Sigmoid colon (tissue), 7 donors: ENCODE data around the gene CRIP2. TPM values are rescaled to one million over a fixed set of nuclear protein-coding genes. Genes with fewer than 3 reads are reported as not detected.

Experiments used
- DNase-seq: peaks from one replicate; pipeline ENCODE4 v3.0.0-alpha.2; 2019
- H3K27ac ChIP-seq, 4 donors: fragments of 200-600 bp; sonication (generic); one replicate each; pipeline ENCODE4 v1.5.1; 2016 to 2019; ENCODE audit warnings: mild to moderate bottlenecking in 1 of 4
- H3K27me3 ChIP-seq, 3 donors: fragments of 200-600 bp; sonication (generic); one replicate each; pipeline ENCODE4 v1.5.1; 2019; ENCODE audit warnings: mild to moderate bottlenecking in 1 of 3
- H3K36me3 ChIP-seq, 4 donors: fragments of 200-600 bp; sonication (generic); one replicate each; pipeline ENCODE4 v1.5.1; 2016 to 2019
- H3K4me1 ChIP-seq, 4 donors: fragments of 200-600 bp; sonication (generic); one replicate each; pipeline ENCODE4 v1.5.1; 2017 to 2019
- H3K4me3 ChIP-seq, 4 donors: fragments of 200-600 bp; sonication (generic); one replicate each; pipeline ENCODE4 v1.5.1; 2017 to 2019; ENCODE audit warnings: mild to moderate bottlenecking in 2 of 4, moderate library complexity in 1 of 4
- H3K9me3 ChIP-seq, 4 donors: fragments of 200-600 bp in 3 of 4; sonication (generic) in 3 of 4; one replicate each; pipeline versions ENCODE4 v1.5.1 to v1.6.1; 2013 to 2019
- CTCF ChIP-seq, 4 experiments: fragments of 450-650 bp in 3 of 4; fragments of 200-600 bp in 1 of 4; IDR thresholded peaks; one replicate each; pipeline ENCODE4 v1.5.1; 2016 to 2019; ENCODE audit warnings: antibody characterized with exemption in 4 of 4, mild to moderate bottlenecking in 3 of 4, moderate library complexity in 2 of 4
- EP300 ChIP-seq, 4 donors: sonication (generic); formaldehyde crosslinking; IDR thresholded peaks; one replicate each; pipeline ENCODE4 v1.6.1; 2017; ENCODE audit warnings: antibody characterized with exemption in 4 of 4
- POLR2A ChIP-seq, 2 donors: fragments of 450-650 bp; IDR thresholded peaks; one replicate each; pipeline ENCODE4 v1.6.1; 2016; ENCODE audit warnings: antibody characterized with exemption in 2 of 2, mild to moderate bottlenecking in 2 of 2, moderate library complexity in 2 of 2
- POLR2AphosphoS5 ChIP-seq, 4 donors: sonication (generic); formaldehyde crosslinking; IDR thresholded peaks; one replicate each; pipeline ENCODE4 v1.6.1; 2017; ENCODE audit warnings: antibody characterized with exemption in 4 of 4
- WGBS, 2 donors: extraction: QIAGEN DNeasy Blood & Tissue Kit; methylation state at CpG; one replicate each; pipeline ENCODE4 v1.1.7; 2013; 5-methylcytosine and 5-hydroxymethylcytosine counted together
- intact Hi-C: fragments of 100-400 bp; cut with DNase I; formaldehyde crosslinking; loops from one replicate; pipeline ENCODE4 v1.15.1; 2023
- polyA plus RNA-seq, 3 donors: library from polyadenylated mRNA; stranded (reverse); fragments of 200-250 nt; gene quantifications; one replicate each; pipeline ENCODE4 v1.2.3, GENCODE V29; 2013
- total RNA-seq, 4 donors: library from RNA; depleted of rRNA; stranded (reverse); fragments of >200 nt; gene quantifications; one replicate each; pipeline ENCODE4 v1.1.0, GENCODE V29; 2016
- donor health status: healthy with polysubstance abuse.
- donor health status: Bipolar disorder and iron deficiency.
- donor health status: healthy.

Gene CRIP2
- total and polyA plus RNA-seq, 7 donors: 13.6 to 79.5 (median 50.0) TPM

- Histone ChIP-seq H3K36me3 (no peaks in the 10 kb centered on the region), H3K27me3 (peaks cover 0 to 15% (median 0%) of the 10 kb centered on the region in 3 donors), H3K9me3 (no peaks in the 10 kb centered on the region), H3K27ac (no peak overlapping the region), H3K4me1 (no peaks in the 10 kb centered on the region), H3K4me3 (no peak overlapping the region)
- WGBS, 2 donors: 92 to 93% methylated on average over 16 of the region's 16 CpGs
- TF ChIP-seq POLR2A (IDR thresholded peaks at IDR 0.05) (no peak), POLR2AphosphoS5 (IDR thresholded peaks at IDR 0.05) (no peak), CTCF (IDR thresholded peaks at IDR 0.05) (no peak), EP300 (IDR thresholded peaks at IDR 0.05) (no peak)
- DNase-seq: peak; percentile 42
- intact Hi-C loops: no loop called here
These were observed 30.5 kb downstream of the CRIP2 start for GRCh38 chr14:105505101-105505500.

GRCh38 chr14:105507247-105507646 lies 32.6 kb downstream of the CRIP2 start:
- WGBS, 2 donors: 71 to 78% methylated on average over 17 of the region's 17 CpGs
- H3K4me1 ChIP-seq: no peaks in the 10 kb centered on the region
- intact Hi-C loops: no loop called here
- no peak overlapping the region for H3K4me3 ChIP-seq
- no peak for TF ChIP-seq CTCF (IDR thresholded peaks at IDR 0.05)
- TF ChIP-seq POLR2A (IDR thresholded peaks at IDR 0.05): no peak
- no peak for TF ChIP-seq EP300 (IDR thresholded peaks at IDR 0.05)
- TF ChIP-seq POLR2AphosphoS5 (IDR thresholded peaks at IDR 0.05): no peak
- no peaks in the 10 kb centered on the region for H3K36me3 ChIP-seq
- peak; percentile 46 for DNase-seq
- peaks cover 0 to 25% (median 4%) of the 10 kb centered on the region in 3 donors for H3K27me3 ChIP-seq
- no peak overlapping the region for H3K27ac ChIP-seq
- H3K9me3 ChIP-seq: no peaks in the 10 kb centered on the region

GRCh38 chr14:105508069-105508468 lies 33.4 kb downstream of the CRIP2 start:
- no peaks in the 10 kb centered on the region for H3K4me1 ChIP-seq
- H3K9me3 ChIP-seq: no peaks in the 10 kb centered on the region
- H3K27ac ChIP-seq: no peak overlapping the region
- intact Hi-C loops: no loop called here
- H3K36me3 ChIP-seq: no peaks in the 10 kb centered on the region
- peak; percentile 48 for DNase-seq
- peaks cover 0 to 33% (median 10%) of the 10 kb centered on the region in 3 donors for H3K27me3 ChIP-seq
- TF ChIP-seq POLR2A (IDR thresholded peaks at IDR 0.05) (no peak), CTCF (IDR thresholded peaks at IDR 0.05) (no peak), POLR2AphosphoS5 (IDR thresholded peaks at IDR 0.05) (no peak), EP300 (IDR thresholded peaks at IDR 0.05) (no peak)
- 81 to 86% methylated on average over 16 of the region's 16 CpGs for WGBS, 2 donors
- H3K4me3 ChIP-seq: no peak overlapping the region

GRCh38 chr14:105508601-105509000 lies 34.0 kb downstream of the CRIP2 start:
- peak; percentile 37 for DNase-seq
- intact Hi-C loops: no loop called here

More at GRCh38 chr14:105508601-105509000, 34.0 kb downstream of the CRIP2 start:
- Histone ChIP-seq H3K36me3 (no peaks in the 10 kb centered on the region), H3K4me1 (no peaks in the 10 kb centered on the region), H3K27ac (no peak overlapping the region), H3K4me3 (no peak overlapping the region), H3K27me3 (peaks cover 0 to 37% (median 10%) of the 10 kb centered on the region in 3 donors), H3K9me3 (no peaks in the 10 kb centered on the region)
- 90 to 92% methylated on average over 12 of the region's 12 CpGs for WGBS, 2 donors
- no peak for TF ChIP-seq POLR2AphosphoS5 (IDR thresholded peaks at IDR 0.05)
- TF ChIP-seq CTCF (IDR thresholded peaks at IDR 0.05): no peak
- TF ChIP-seq POLR2A (IDR thresholded peaks at IDR 0.05): no peak
